IMR-90 (cell line): ENCODE results near the gene DPH6. TPM values are rescaled to one million over a fixed set of nuclear protein-coding genes. Genes with fewer than 3 reads are reported as not detected.

Experiments used
- ATAC-seq: fragments of 200-7000 bp; cut with Tn5 transposase; 2 replicates; pipeline ENCODE4 v1.9.1; 2020; ENCODE audit warnings: low read depth, mild to moderate bottlenecking, moderate library complexity
- BruUV-seq: library from RNA; stranded (reverse); fragments of 400-500 nt; replicated peaks from 2 replicates; lab custom pipeline; 2021; lab: Mats Ljungman, UMichigan
- CTCF ChIA-PET: fragments of 300-600 bp; formaldehyde crosslinking; extraction: SDS; loops from one replicate; lab custom pipeline; 2021; ENCODE audit warnings: antibody characterized with exemption; lab: Yijun Ruan, JAX
- POLR2A ChIA-PET: fragments of 300-600 bp; sonication (Branson Sonifier 250); formaldehyde crosslinking; loops from one replicate; lab custom pipeline; 2022; ENCODE audit warnings: antibody characterized with exemption; ENCODE audit not compliant: unreplicated experiment; lab: Charles Lee
- DNase-seq: peaks from one replicate; pipeline ENCODE4 v3.0.0; 2013
- H2AFZ ChIP-seq: replicated peaks from 2 replicates; pipeline ENCODE3; 2013; ENCODE audit warnings: low read length, mild to moderate bottlenecking; ENCODE audit not compliant: poor library complexity
- H2AK5ac ChIP-seq: 2 replicates; pipeline ENCODE4 v1.6.1; 2013; ENCODE audit warnings: low read depth, low read length, inconsistent platforms
- H2AK9ac ChIP-seq: replicated peaks from 2 replicates; pipeline ENCODE3; 2013; ENCODE audit warnings: mild to moderate bottlenecking, low read depth, low read length, moderate library complexity; ENCODE audit not compliant: poor library complexity
- H2BK120ac ChIP-seq: 2 replicates; pipeline ENCODE4 v1.6.1; 2013; ENCODE audit warnings: low read depth, low read length, inconsistent platforms
- H2BK15ac ChIP-seq: 3 replicates; pipeline ENCODE4 v1.6.1; 2013; ENCODE audit warnings: low read depth, low read length, inconsistent platforms
- H2BK20ac ChIP-seq: 2 replicates; pipeline ENCODE4 v1.6.1; 2013; ENCODE audit warnings: low read depth, mild to moderate bottlenecking, inconsistent platforms, low read length, moderate library complexity
- H2BK5ac ChIP-seq: 2 replicates; pipeline ENCODE4 v1.6.1; 2013; ENCODE audit warnings: mild to moderate bottlenecking, low read depth, low read length, inconsistent platforms; ENCODE audit not compliant: poor library complexity, severe bottlenecking
- H3K14ac ChIP-seq: replicated peaks from 2 replicates; pipeline ENCODE4 v1.6.1; 2013; ENCODE audit warnings: low read depth, low read length, inconsistent platforms
- H3K18ac ChIP-seq: 2 replicates; pipeline ENCODE4 v1.6.1; 2013; ENCODE audit warnings: low read depth, low read length, control low read depth
- H3K23ac ChIP-seq: 2 replicates; pipeline ENCODE4 v1.6.1; 2013; ENCODE audit warnings: low read depth, low read length, inconsistent platforms
- H3K27ac ChIP-seq: 2 replicates; pipeline ENCODE4 v1.5.1; 2013; ENCODE audit warnings: mild to moderate bottlenecking, control low read depth, low read length; ENCODE audit not compliant: insufficient read depth
- H3K27me3 ChIP-seq: 2 replicates; pipeline ENCODE4 v1.6.1; 2013; ENCODE audit warnings: low read length; ENCODE audit not compliant: control insufficient read depth, insufficient read depth
- H3K36me3 ChIP-seq: 2 replicates; pipeline ENCODE4 v1.6.1; 2013; ENCODE audit warnings: low read length, mixed read lengths; ENCODE audit not compliant: control insufficient read depth, insufficient read depth
- H3K4ac ChIP-seq: 2 replicates; pipeline ENCODE4 v1.6.1; 2013; ENCODE audit warnings: low read depth, low read length, inconsistent platforms
- H3K4me1 ChIP-seq: 2 replicates; pipeline ENCODE4 v1.6.1; 2013; ENCODE audit warnings: low read length, mixed read lengths; ENCODE audit not compliant: control insufficient read depth, insufficient read depth
- H3K4me2 ChIP-seq: 2 replicates; pipeline ENCODE4 v1.6.1; 2013; ENCODE audit warnings: low read depth, mild to moderate bottlenecking, control low read depth, low read length, moderate library complexity
- H3K4me3 ChIP-seq: 2 replicates; pipeline ENCODE4 v1.5.1; 2013; ENCODE audit warnings: low read depth, mild to moderate bottlenecking, control low read depth, low read length, moderate library complexity; ENCODE audit not compliant: insufficient read depth
- H3K56ac ChIP-seq: 2 replicates; pipeline ENCODE4 v1.6.1; 2013; ENCODE audit warnings: low read length, inconsistent platforms; ENCODE audit not compliant: insufficient read depth; ENCODE audit errors: extremely low read depth
- H3K79me1 ChIP-seq, 2 experiments: 2 replicates each; pipeline ENCODE4 v1.6.1; 2013; ENCODE audit warnings: low read length in 2 of 2, inconsistent platforms in 1 of 2, low read depth in 1 of 2
- H3K9ac ChIP-seq: 2 replicates; pipeline ENCODE4 v1.6.1; 2013; ENCODE audit warnings: low read depth, low read length, control low read depth
- H3K9me1 ChIP-seq: 2 replicates; pipeline ENCODE4 v1.6.1; 2013; ENCODE audit warnings: low read length, inconsistent platforms; ENCODE audit not compliant: insufficient read depth
- H3K9me3 ChIP-seq: 2 replicates; pipeline ENCODE4 v1.6.1; 2013; ENCODE audit warnings: low read length; ENCODE audit not compliant: control insufficient read depth, insufficient read depth
- H4K20me1 ChIP-seq: 2 replicates; pipeline ENCODE4 v1.6.1; 2013; ENCODE audit warnings: low read length, inconsistent platforms; ENCODE audit not compliant: insufficient read depth
- H4K5ac ChIP-seq: 2 replicates; pipeline ENCODE4 v1.6.1; 2013; ENCODE audit warnings: mild to moderate bottlenecking, low read depth, low read length, control low read depth
- H4K8ac ChIP-seq, 2 experiments: 2 replicates each; pipeline ENCODE4 v1.6.1; 2013; ENCODE audit warnings: low read depth in 2 of 2, low read length in 2 of 2, control low read depth in 1 of 2, inconsistent platforms in 1 of 2
- H4K91ac ChIP-seq: 2 replicates; pipeline ENCODE4 v1.6.1; 2013; ENCODE audit warnings: low read depth, low read length, inconsistent platforms; ENCODE audit not compliant: insufficient read depth
- BHLHE40 ChIP-seq: fragments of 150-350 bp; IDR thresholded peaks from 2 replicates; pipeline ENCODE4 v1.6.1; 2016; ENCODE audit warnings: mild to moderate bottlenecking, low read depth, low read length
- CEBPB ChIP-seq: IDR thresholded peaks from 2 replicates; pipeline ENCODE4 v1.6.1; 2012; ENCODE audit warnings: low read depth, low read length, improper control_type of control experiment
- CHD1 ChIP-seq: IDR thresholded peaks from 2 replicates; pipeline ENCODE4 v1.6.1; 2012; ENCODE audit warnings: low read depth, low read length, improper control_type of control experiment
- CTCF ChIP-seq: conservative IDR thresholded peaks from 2 replicates; pipeline ENCODE4 v1.5.1; 2012; ENCODE audit warnings: mild to moderate bottlenecking, low read depth, low read length, improper control_type of control experiment
- ELK1 ChIP-seq: fragments of 150-350 bp; IDR thresholded peaks from 2 replicates; pipeline ENCODE4 v1.6.1; 2016; ENCODE audit warnings: low read depth, mild to moderate bottlenecking, low read length, moderate library complexity, borderline replicate concordance
- FOS ChIP-seq: fragments of 150-350 bp; IDR thresholded peaks from 2 replicates; pipeline ENCODE4 v1.6.1; 2016; ENCODE audit warnings: low read depth, low read length
- MAFK ChIP-seq: IDR thresholded peaks from 2 replicates; pipeline ENCODE4 v1.6.1; 2012; ENCODE audit warnings: low read depth, low read length, improper control_type of control experiment
- MAZ ChIP-seq: IDR thresholded peaks from 2 replicates; pipeline ENCODE4 v1.6.1; 2012; ENCODE audit warnings: low read depth, mild to moderate bottlenecking, low read length, improper control_type of control experiment, moderate library complexity, borderline replicate concordance
- MXI1 ChIP-seq: IDR thresholded peaks from 2 replicates; pipeline ENCODE4 v1.6.1; 2012; ENCODE audit warnings: low read depth, mild to moderate bottlenecking, low read length, moderate library complexity, borderline replicate concordance
- NFE2L2 ChIP-seq: fragments of 150-350 bp; IDR thresholded peaks from 2 replicates; pipeline ENCODE4 v1.6.1; 2016; ENCODE audit warnings: low read depth, mild to moderate bottlenecking, low read length
- POLR2A ChIP-seq: IDR thresholded peaks from 2 replicates; pipeline ENCODE4 v1.6.1; 2012; ENCODE audit warnings: mild to moderate bottlenecking, low read depth, low read length
- RAD21 ChIP-seq: IDR thresholded peaks from 2 replicates; pipeline ENCODE4 v1.6.1; 2012; ENCODE audit warnings: low read length, improper control_type of control experiment
- RCOR1 ChIP-seq: IDR thresholded peaks from 2 replicates; pipeline ENCODE4 v1.6.1; 2012; ENCODE audit warnings: mild to moderate bottlenecking, low read length, improper control_type of control experiment; ENCODE audit not compliant: insufficient replicate concordance
- RFX5 ChIP-seq: IDR thresholded peaks from 2 replicates; pipeline ENCODE4 v1.8.0; 2012; ENCODE audit warnings: low read depth, mild to moderate bottlenecking, low read length, moderate library complexity
- SMC3 ChIP-seq: fragments of 150-350 bp; IDR thresholded peaks from 2 replicates; pipeline ENCODE4 v1.6.1; 2016; ENCODE audit warnings: low read depth, mild to moderate bottlenecking, antibody characterized with exemption, low read length, moderate library complexity
- USF2 ChIP-seq: fragments of 150-350 bp; IDR thresholded peaks from 2 replicates; pipeline ENCODE4 v1.6.1; 2017; ENCODE audit warnings: mild to moderate bottlenecking, antibody characterized with exemption, low read length, low read depth
- WGBS, 2 experiments: methylation state at CpG; one replicate each; pipeline versions ENCODE4 v1.1.5 to v1.1.7; 2013; ENCODE audit warnings: missing lambda C conversion rate in 2 of 2; ENCODE audit not compliant: insufficient read length in 1 of 2; ENCODE audit errors: extremely low coverage in 2 of 2; 5-methylcytosine and 5-hydroxymethylcytosine counted together
- dilution Hi-C: fragments of 300-500 bp; cut with HindIII; formaldehyde crosslinking; loops from one replicate; pipeline ENCODE4 v1.14.3; 2018; ENCODE audit warnings: low sequenced_read_pairs; ENCODE audit not compliant: unreplicated experiment
- in situ Hi-C: fragments of 300-500 bp; cut with MboI; formaldehyde crosslinking; loops from 3 replicates; pipeline ENCODE4 v1.14.3; 2019; ENCODE audit warnings: low sequenced_read_pairs, inconsistent platforms, mixed read lengths
- intact Hi-C: fragments of 100-400 bp; cut with micrococcal nuclease; formaldehyde crosslinking; loops from 2 replicates; pipeline ENCODE4 v1.10.0; 2022
- polyA plus RNA-seq, 3 experiments: library from polyadenylated mRNA; depleted of rRNA; stranded (reverse); fragments of >200 nt; gene quantifications; 2 replicates each; pipeline ENCODE4 v1.2.3, GENCODE V29; 2012; ENCODE audit warnings: low replicate concordance in 1 of 3
- total RNA-seq: library from RNA; depleted of rRNA; stranded (reverse); fragments of >200 nt; gene quantifications from 2 replicates; pipeline ENCODE4 v1.2.3, GENCODE V29; 2012

The DPH6 gene
- total and polyA plus RNA-seq, 2 of the 4 experiments (the other 2 are of a cell fraction) = 6.1 to 8.1 TPM

- Histone ChIP-seq H2AFZ (no peak overlapping the region), H4K8ac (no peak overlapping the region), H3K9me3 (peaks cover 6% of the 10 kb centered on the region; the same call in 1 of the 2 replicates), H3K79me1 (no peaks in the 10 kb centered on the region), H3K9me1 (no peaks in the 10 kb centered on the region), H2AK9ac (no peak overlapping the region), H3K9ac (no peak overlapping the region), H3K27ac (no peak overlapping the region), H2BK20ac (no peak overlapping the region), H2BK120ac (no peak overlapping the region), H2BK15ac (no peak overlapping the region), H3K14ac (no peak overlapping the region; the same call in 1 of the 2 replicates), H4K20me1 (no peaks in the 10 kb centered on the region), H3K4ac (no peak overlapping the region), H3K56ac (no peak overlapping the region), H3K4me3 (no peak overlapping the region), H4K91ac (no peak overlapping the region), H4K5ac (no peak overlapping the region), H3K4me1 (peaks cover 2% of the 10 kb centered on the region), H3K36me3 (0 out of 2 replicates have a peak, but pooled peaks cover 1% of the 10 kb centered on the region), H3K4me2 (no peak overlapping the region), H3K23ac (no peak overlapping the region), H2BK5ac (no peak overlapping the region), H2AK5ac (no peak overlapping the region), H3K18ac (no peak overlapping the region), H3K27me3 (no peaks in the 10 kb centered on the region)
- in situ Hi-C loops (no loop called here), dilution Hi-C loops (no loop called here), intact Hi-C loops (no loop called here)
- WGBS, 2 experiments = no CpG with 5 or more reads among the region's 5 CpGs
- DNase-seq = no peak
- CTCF ChIA-PET = no interaction called here
- POLR2A ChIA-PET = no interaction called here
- no peak for TF ChIP-seq ELK1
- TF ChIP-seq POLR2A = no peak
- TF ChIP-seq CTCF = no peak
- TF ChIP-seq BHLHE40 = no peak
- TF ChIP-seq SMC3 = no peak
- no peak for TF ChIP-seq USF2
- TF ChIP-seq RAD21 = no peak
- TF ChIP-seq RFX5 = no peak
- TF ChIP-seq NFE2L2 = no peak
- no peak for TF ChIP-seq CHD1
- TF ChIP-seq MAFK = no peak
- TF ChIP-seq RCOR1 = no peak
- TF ChIP-seq MAZ = no peak
- no peak for TF ChIP-seq MXI1
- TF ChIP-seq CEBPB = no peak
- no peak for TF ChIP-seq FOS
- no TSS peak for BruUV-seq
- no peak for ATAC-seq
Measured at GRCh38 chr15:35484231-35484945, 61.6 kb downstream of the DPH6 start.
